ENCODE results near the gene ACBD6.

- no peak for TF ChIP-seq EZH2 (IDR thresholded peaks at IDR 0.05; ENCODE audit: borderline replicate concordance, low read depth, low read length, poor library complexity, severe bottlenecking)
- no peak for TF ChIP-seq CTCF (conservative IDR thresholded peaks at IDR 0.05; ENCODE audit: low read depth, low read length)
Observed at GRCh38 chr1:180376253-180376652, 126.1 kb downstream of the ACBD6 start.
